HEK293 (cell line): ENCODE measurements around the gene PCAT6.

ENCODE experiments used
- CTCF ChIA-PET: fragments of 350-600 bp; formaldehyde crosslinking; extraction: SDS; loops from one replicate; lab custom pipeline; 2021; ENCODE audit warnings: antibody characterized with exemption; lab: Yijun Ruan, JAX
- POLR2A ChIA-PET: fragments of 300-600 bp; formaldehyde crosslinking; extraction: SDS; loops from one replicate; lab custom pipeline; 2020; ENCODE audit warnings: antibody characterized with exemption, inconsistent platforms; lab: Yijun Ruan, JAX
- H3K27ac ChIP-seq: fragments of 200-500 bp; sonication (Bioruptor generic); 2 replicates; pipeline ENCODE4 v1.5.1; 2014; ENCODE audit warnings: low read depth, low read length, control low read depth, inconsistent platforms; ENCODE audit errors: extremely low read depth
- H3K36me3 ChIP-seq, 2 experiments: fragments of 200-500 bp in 1 of 2; sonication (Bioruptor generic) in 1 of 2; 1 replicate in 1 of 2; 2 replicates in 1 of 2; pipeline ENCODE4 v1.5.1; 2014 to 2017; ENCODE audit warnings: inconsistent platforms in 2 of 2, low read length in 2 of 2; ENCODE audit not compliant: control insufficient read depth in 2 of 2, insufficient read depth in 1 of 2
- H3K4me1 ChIP-seq: fragments of 200-500 bp; sonication (Bioruptor generic); 2 replicates; pipeline ENCODE4 v1.5.1; 2014; ENCODE audit warnings: mild to moderate bottlenecking, low read length, inconsistent platforms; ENCODE audit not compliant: control insufficient read depth, insufficient read depth
- H3K4me3 ChIP-seq: 2 replicates; pipeline ENCODE4 v1.5.1; 2011; ENCODE audit warnings: low read depth, mild to moderate bottlenecking, control low read depth, low read length, moderate library complexity
- H3K9me3 ChIP-seq: fragments of 200-500 bp; sonication (Bioruptor generic); 2 replicates; pipeline ENCODE4 v1.5.1; 2014; ENCODE audit warnings: low read depth, low read length, inconsistent platforms; ENCODE audit not compliant: control insufficient read depth, insufficient read depth
- AEBP2 ChIP-seq: fragments of 450-650 bp; formaldehyde crosslinking; IDR thresholded peaks from 2 replicates; pipeline ENCODE4 v1.5.1; 2016; ENCODE audit warnings: missing biosample characterization, missing genetic modification characterization, borderline replicate concordance
- BCL11A ChIP-seq: fragments of 450-650 bp; formaldehyde crosslinking; IDR thresholded peaks from 2 replicates; pipeline ENCODE4 v1.5.1; 2016; ENCODE audit warnings: low read depth, missing biosample characterization, missing genetic modification characterization
- BCL6B ChIP-seq: fragments of 450-650 bp; formaldehyde crosslinking; IDR thresholded peaks from 2 replicates; pipeline ENCODE4 v1.5.1; 2017; ENCODE audit warnings: missing biosample characterization, missing genetic modification characterization
- KLF9 ChIP-seq: fragments of 450-650 bp; formaldehyde crosslinking; IDR thresholded peaks from 2 replicates; pipeline ENCODE4 v1.5.1; 2016; ENCODE audit warnings: missing biosample characterization, missing genetic modification characterization, low read depth
- PRDM1 ChIP-seq: fragments of 450-650 bp; formaldehyde crosslinking; IDR thresholded peaks from 2 replicates; pipeline ENCODE4; 2016; ENCODE audit warnings: missing biosample characterization, missing genetic modification characterization
- PRDM4 ChIP-seq: fragments of 450-650 bp; formaldehyde crosslinking; IDR thresholded peaks from 2 replicates; pipeline ENCODE4 v1.5.1; 2017; ENCODE audit warnings: missing biosample characterization, missing genetic modification characterization
- SETDB1 ChIP-seq: IDR thresholded peaks from one replicate; pipeline ENCODE4 v1.6.1; 2017; ENCODE audit warnings: mild to moderate bottlenecking, low read length, moderate library complexity, mixed read lengths; ENCODE audit not compliant: insufficient read length
- SP2 ChIP-seq: fragments of 450-650 bp; formaldehyde crosslinking; IDR thresholded peaks from 2 replicates; pipeline ENCODE4 v1.5.1; 2016; ENCODE audit warnings: missing biosample characterization, missing genetic modification characterization
- WT1 ChIP-seq: fragments of 450-650 bp; formaldehyde crosslinking; IDR thresholded peaks from 2 replicates; pipeline ENCODE4 v1.5.1; 2016; ENCODE audit warnings: missing biosample characterization, missing genetic modification characterization
- ZBTB17 ChIP-seq: fragments of 450-650 bp; formaldehyde crosslinking; IDR thresholded peaks from 2 replicates; pipeline ENCODE4 v1.5.1; 2016; ENCODE audit warnings: missing biosample characterization, missing genetic modification characterization
- ZFHX2 ChIP-seq: fragments of 450-650 bp; formaldehyde crosslinking; conservative IDR thresholded peaks from 2 replicates; pipeline ENCODE4 v1.5.1; 2016; ENCODE audit warnings: missing biosample characterization, missing genetic modification characterization
- ZNF132 ChIP-seq: fragments of 450-650 bp; formaldehyde crosslinking; IDR thresholded peaks from 2 replicates; pipeline ENCODE4 v1.5.1; 2017; ENCODE audit warnings: missing biosample characterization, missing genetic modification characterization, borderline replicate concordance
- ZNF175 ChIP-seq: fragments of 450-650 bp; formaldehyde crosslinking; IDR thresholded peaks from 2 replicates; pipeline ENCODE4 v1.5.1; 2016; ENCODE audit warnings: missing biosample characterization, missing genetic modification characterization
- ZNF19 ChIP-seq: fragments of 450-650 bp; formaldehyde crosslinking; IDR thresholded peaks from 2 replicates; pipeline ENCODE4; 2016; ENCODE audit warnings: missing biosample characterization, missing genetic modification characterization, low read depth
- ZNF202 ChIP-seq: fragments of 450-650 bp; formaldehyde crosslinking; IDR thresholded peaks from 2 replicates; pipeline ENCODE4 v1.5.1; 2016; ENCODE audit warnings: missing biosample characterization, missing genetic modification characterization, borderline replicate concordance
- ZNF350 ChIP-seq: fragments of 450-650 bp; formaldehyde crosslinking; IDR thresholded peaks from 2 replicates; pipeline ENCODE4 v1.5.0; 2017; ENCODE audit warnings: missing biosample characterization, mild to moderate bottlenecking, missing genetic modification characterization
- ZNF362 ChIP-seq: fragments of 450-650 bp; formaldehyde crosslinking; IDR thresholded peaks from 2 replicates; pipeline ENCODE4 v1.5.1; 2016; ENCODE audit warnings: missing biosample characterization, missing genetic modification characterization
- ZNF394 ChIP-seq: fragments of 450-650 bp; formaldehyde crosslinking; IDR thresholded peaks from 2 replicates; pipeline ENCODE4 v1.5.1; 2016; ENCODE audit warnings: missing biosample characterization, missing genetic modification characterization, mild to moderate bottlenecking, moderate library complexity, borderline replicate concordance
- ZNF501 ChIP-seq: fragments of 450-650 bp; formaldehyde crosslinking; IDR thresholded peaks from 2 replicates; pipeline ENCODE4 v1.5.1; 2016; ENCODE audit warnings: missing biosample characterization, missing genetic modification characterization
- ZNF548 ChIP-seq: fragments of 450-650 bp; formaldehyde crosslinking; IDR thresholded peaks from 2 replicates; pipeline ENCODE4 v1.5.1; 2016; ENCODE audit warnings: missing biosample characterization, missing genetic modification characterization
- ZNF600 ChIP-seq: fragments of 450-650 bp; formaldehyde crosslinking; IDR thresholded peaks from 2 replicates; pipeline ENCODE4 v1.5.1; 2016; ENCODE audit warnings: missing biosample characterization, missing genetic modification characterization
- ZNF610 ChIP-seq: fragments of 450-650 bp; formaldehyde crosslinking; IDR thresholded peaks from 2 replicates; pipeline ENCODE4 v1.5.1; 2016; ENCODE audit warnings: missing biosample characterization, missing genetic modification characterization, borderline replicate concordance
- ZNF623 ChIP-seq: fragments of 450-650 bp; formaldehyde crosslinking; IDR thresholded peaks from 2 replicates; pipeline ENCODE4 v1.5.1; 2016; ENCODE audit warnings: missing biosample characterization, missing genetic modification characterization
- ZNF664 ChIP-seq: fragments of 450-650 bp; formaldehyde crosslinking; IDR thresholded peaks from 2 replicates; pipeline ENCODE4 v1.5.1; 2016; ENCODE audit warnings: missing biosample characterization, missing genetic modification characterization

Gene PCAT6

GRCh38 chr1:202796670-202797069 is 14.1 kb upstream of the PCAT6 start:
- CTCF ChIA-PET = no interaction called here
- no peaks in the 10 kb centered on the region; a peak in 1 of 3 replicates for H3K36me3 ChIP-seq

GRCh38 chr1:202798260-202798659 is 12.5 kb upstream of the PCAT6 start:
- no peaks in the 10 kb centered on the region for H3K9me3 ChIP-seq
- POLR2A ChIA-PET = interaction anchor here (1.0 to 1.7 kb wide), 2 partner anchors 10 to 63 kb away, joined by 6 read pairs; partner anchors contain the start of gene KDM5B
- CTCF ChIA-PET = interaction anchor here (0.9 kb wide), 1 partner anchor 201 kb away, joined by 3 read pairs; no protein-coding TSS in a partner anchor
- peaks cover 10% of the 10 kb centered on the region for H3K4me1 ChIP-seq
- H3K4me3 ChIP-seq = no peak overlapping the region
- no peak for TF ChIP-seq ZNF664 (tag by site-specific recombination)
- no peak for TF ChIP-seq SP2
- no peak for TF ChIP-seq SETDB1
- TF ChIP-seq ZNF362 (tag by site-specific recombination) = no peak
- no peak for TF ChIP-seq KLF9 (tag by site-specific recombination)
- no peak for TF ChIP-seq ZNF548
- no peak for TF ChIP-seq ZNF132 (tag by site-specific recombination)
- no peak for TF ChIP-seq ZNF202 (tag by site-specific recombination)
- no peak for TF ChIP-seq ZNF501
- no peak for TF ChIP-seq ZNF600 (tag by site-specific recombination)
- no peak for TF ChIP-seq ZNF610 (tag by site-specific recombination)
- no peak for TF ChIP-seq ZNF394 (tag by site-specific recombination)
- no peak for TF ChIP-seq ZNF19
- no peak for TF ChIP-seq ZNF350 (tag by site-specific recombination)
- no peak for TF ChIP-seq PRDM1 (tag by site-specific recombination)
- TF ChIP-seq AEBP2 (tag by site-specific recombination) = no peak
- TF ChIP-seq, all 188 proteins: peak for 0
- Histone ChIP-seq H3K36me3 (no peaks in the 10 kb centered on the region; a peak in 1 of 3 replicates), H3K27ac (no peak overlapping the region)

More at GRCh38 chr1:202796670-202797069, 14.1 kb upstream of the PCAT6 start:
- no peaks in the 10 kb centered on the region for H3K9me3 ChIP-seq
- POLR2A ChIA-PET = no interaction called here
- H3K4me3 ChIP-seq = no peak overlapping the region
- TF ChIP-seq BCL11A (tag by site-specific recombination) = no peak
- H3K4me1 ChIP-seq = peaks cover 5% of the 10 kb centered on the region
- no peak overlapping the region for H3K27ac ChIP-seq

GRCh38 chr1:202798792-202799331 is 11.9 kb upstream of the PCAT6 start:
- no peaks in the 10 kb centered on the region for H3K9me3 ChIP-seq
- ChIA-PET CTCF (interaction anchor here (0.9 kb wide), 1 partner anchor 200 kb away, joined by 3 read pairs; no protein-coding TSS in a partner anchor), POLR2A (interaction anchor here (1.7 kb wide), 1 partner anchor 9 kb away, joined by 6 read pairs; the partner anchor contains the start of gene KDM5B)
- no peak overlapping the region for H3K27ac ChIP-seq
- no peak overlapping the region for H3K4me3 ChIP-seq
- H3K36me3 ChIP-seq = no peaks in the 10 kb centered on the region; a peak in 1 of 3 replicates
- peaks cover 12% of the 10 kb centered on the region for H3K4me1 ChIP-seq
- TF ChIP-seq AEBP2 (tag by site-specific recombination) (no peak), ZBTB17 (tag by site-specific recombination) (no peak), ZFHX2 (tag by site-specific recombination) (no peak), BCL6B (no peak), ZNF623 (tag by site-specific recombination) (no peak), PRDM4 (tag by site-specific recombination) (no peak), ZNF175 (tag by site-specific recombination) (no peak), WT1 (tag by site-specific recombination) (no peak)
